Stimulated activated naive CD8-positive, alpha-beta T cell treated with anti-CD3 and anti-CD28 coated beads, Interleukin-15, Interleukin-2, amounts not matched to agents 100 ng/mL and 50 ng/mL, for 24 hours (primary cell): ENCODE results near the gene S100A4.

Experiments used
- H3K27ac Mint-ChIP-seq: one replicate; pipeline ENCODE4 v1.8.0; 2021; ENCODE audit warnings: mild to moderate bottlenecking, mixed read lengths
- H3K27me3 Mint-ChIP-seq: one replicate; pipeline ENCODE4 v1.8.0; 2021; ENCODE audit warnings: mixed read lengths
- H3K36me3 Mint-ChIP-seq: one replicate; pipeline ENCODE4 v1.8.0; 2021; ENCODE audit warnings: low read depth, mixed read lengths
- H3K4me1 Mint-ChIP-seq: one replicate; pipeline ENCODE4 v1.8.0; 2021; ENCODE audit warnings: low read depth, mixed read lengths
- H3K4me3 Mint-ChIP-seq: one replicate; pipeline ENCODE4 v1.8.0; 2021; ENCODE audit warnings: mild to moderate bottlenecking, mixed read lengths
- H3K9me3 Mint-ChIP-seq: one replicate; pipeline ENCODE4 v1.8.0; 2021; ENCODE audit warnings: mixed read lengths

S100A4 gene

GRCh38 chr1:153546371-153546770, 765 bp upstream of the S100A4 start:
- no peak overlapping the region for H3K4me3 Mint-ChIP-seq
- H3K27ac Mint-ChIP-seq: no peak overlapping the region
- H3K27me3 Mint-ChIP-seq: no peaks in the 10 kb centered on the region
- no peaks in the 10 kb centered on the region for H3K9me3 Mint-ChIP-seq
- peaks cover 10% of the 10 kb centered on the region for H3K36me3 Mint-ChIP-seq
- H3K4me1 Mint-ChIP-seq: peaks cover 57% of the 10 kb centered on the region

- Mint-ChIP-seq H3K4me3 (peak overlapping the region; percentile 92), H3K36me3 (peaks cover 10% of the 10 kb centered on the region), H3K9me3 (no peaks in the 10 kb centered on the region), H3K4me1 (peaks cover 75% of the 10 kb centered on the region), H3K27ac (peak overlapping the region; percentile 99), H3K27me3 (no peaks in the 10 kb centered on the region)
Measured at GRCh38 chr1:153544453-153545066, 1.0 kb downstream of the S100A4 start.

GRCh38 chr1:153543736-153544135, 1.9 kb downstream of the S100A4 start:
- no peaks in the 10 kb centered on the region for H3K27me3 Mint-ChIP-seq
- H3K36me3 Mint-ChIP-seq: peaks cover 10% of the 10 kb centered on the region
- H3K4me3 Mint-ChIP-seq: peak overlapping the region; percentile 92
- H3K27ac Mint-ChIP-seq: peak overlapping the region; percentile 99
- H3K9me3 Mint-ChIP-seq: no peaks in the 10 kb centered on the region
- H3K4me1 Mint-ChIP-seq: peaks cover 77% of the 10 kb centered on the region

- Mint-ChIP-seq H3K27ac (peak overlapping the region; percentile 99), H3K9me3 (no peaks in the 10 kb centered on the region), H3K4me3 (peak overlapping the region; percentile 92), H3K27me3 (no peaks in the 10 kb centered on the region), H3K4me1 (peaks cover 76% of the 10 kb centered on the region), H3K36me3 (peaks cover 10% of the 10 kb centered on the region)
Measured at GRCh38 chr1:153542956-153543711, 2.5 kb downstream of the S100A4 start.

- Mint-ChIP-seq H3K36me3 (peaks cover 10% of the 10 kb centered on the region), H3K27me3 (no peaks in the 10 kb centered on the region), H3K4me3 (peak overlapping the region; percentile 22), H3K4me1 (peaks cover 87% of the 10 kb centered on the region), H3K27ac (peak overlapping the region; percentile 90), H3K9me3 (no peaks in the 10 kb centered on the region)
Measured at GRCh38 chr1:153541641-153542590, 3.7 kb downstream of the S100A4 start.

GRCh38 chr1:153540394-153541361, 4.9 kb downstream of the S100A4 start, which contains the start of gene S100A5:
Gene S100A5, minus strand, starts transcription at chr1:153540934. Its CDS starts 743 bp downstream, at chr1:153540191.
- Mint-ChIP-seq H3K9me3 (no peaks in the 10 kb centered on the region), H3K27me3 (no peaks in the 10 kb centered on the region), H3K27ac (peak within 1 kb of the TSS; percentile 90), H3K4me3 (peak within 1 kb of the TSS; percentile 36), H3K4me1 (peaks cover 87% of the 10 kb centered on the region), H3K36me3 (peaks cover 10% of the 10 kb centered on the region)

- no peak overlapping the region for H3K4me3 Mint-ChIP-seq
- peaks cover 80% of the 10 kb centered on the region for H3K4me1 Mint-ChIP-seq
- peak overlapping the region; percentile 90 for H3K27ac Mint-ChIP-seq
- peaks cover 10% of the 10 kb centered on the region for H3K36me3 Mint-ChIP-seq
- H3K9me3 Mint-ChIP-seq: no peaks in the 10 kb centered on the region
- H3K27me3 Mint-ChIP-seq: no peaks in the 10 kb centered on the region
Measured at GRCh38 chr1:153539395-153540093, 6.1 kb downstream of the S100A4 start.

GRCh38 chr1:153538315-153538821, 7.2 kb downstream of the S100A4 start:
- no peak overlapping the region for H3K27ac Mint-ChIP-seq
- H3K4me3 Mint-ChIP-seq: no peak overlapping the region
- no peaks in the 10 kb centered on the region for H3K9me3 Mint-ChIP-seq
- peaks cover 80% of the 10 kb centered on the region for H3K4me1 Mint-ChIP-seq
- H3K36me3 Mint-ChIP-seq: peaks cover 16% of the 10 kb centered on the region
- no peaks in the 10 kb centered on the region for H3K27me3 Mint-ChIP-seq

- H3K27ac Mint-ChIP-seq: peak overlapping the region; percentile 36
- H3K36me3 Mint-ChIP-seq: peaks cover 15% of the 10 kb centered on the region
- peaks cover 80% of the 10 kb centered on the region for H3K4me1 Mint-ChIP-seq
- H3K9me3 Mint-ChIP-seq: no peaks in the 10 kb centered on the region
- no peak overlapping the region for H3K4me3 Mint-ChIP-seq
- no peaks in the 10 kb centered on the region for H3K27me3 Mint-ChIP-seq
Measured at GRCh38 chr1:153537376-153537730, 8.3 kb downstream of the S100A4 start.

- peaks cover 80% of the 10 kb centered on the region for H3K4me1 Mint-ChIP-seq
- peak overlapping the region; percentile 97 for H3K4me3 Mint-ChIP-seq
- H3K27ac Mint-ChIP-seq: peak overlapping the region; percentile 98
- H3K9me3 Mint-ChIP-seq: no peaks in the 10 kb centered on the region
- peaks cover 15% of the 10 kb centered on the region for H3K36me3 Mint-ChIP-seq
- H3K27me3 Mint-ChIP-seq: no peaks in the 10 kb centered on the region
Measured at GRCh38 chr1:153536671-153537375, 8.8 kb downstream of the S100A4 start.

- H3K27me3 Mint-ChIP-seq: no peaks in the 10 kb centered on the region
- no peaks in the 10 kb centered on the region for H3K9me3 Mint-ChIP-seq
- peak overlapping the region; percentile 98 for H3K27ac Mint-ChIP-seq
- peaks cover 15% of the 10 kb centered on the region for H3K36me3 Mint-ChIP-seq
- H3K4me3 Mint-ChIP-seq: peak overlapping the region; percentile 97
- H3K4me1 Mint-ChIP-seq: peaks cover 80% of the 10 kb centered on the region
Measured at GRCh38 chr1:153536012-153536670, 9.5 kb downstream of the S100A4 start.

- Mint-ChIP-seq H3K27me3 (no peaks in the 10 kb centered on the region), H3K36me3 (peaks cover 15% of the 10 kb centered on the region), H3K27ac (peak within 1 kb of the TSS; percentile 98), H3K4me1 (peaks cover 79% of the 10 kb centered on the region), H3K4me3 (peak within 1 kb of the TSS; percentile 97), H3K9me3 (no peaks in the 10 kb centered on the region)
Measured at GRCh38 chr1:153535242-153536011, 10.2 kb downstream of the S100A4 start, which contains the start of gene S100A6. Gene S100A6, minus strand, starts transcription at chr1:153535991. Its CDS starts 652 bp downstream, at chr1:153535339.
